ENCODE results near the gene ZSWIM7.
A peak's percentile ranks its signal among the peaks of the same experiment; 100 is the strongest.

Gene ZSWIM7

GRCh38 chr17:16037636-16038035 is 38.1 kb upstream of the ZSWIM7 start:
- H3K36me3 Mint-ChIP-seq (ENCODE audit: low read depth), result peaks cover 86% of the 10 kb centered on the region
- no peaks in the 10 kb centered on the region for H3K27me3 Mint-ChIP-seq (ENCODE audit: low read depth, poor library complexity)
- peaks cover 6% of the 10 kb centered on the region for H3K9me3 Mint-ChIP-seq
- DNase-seq, result no peak
- TF ChIP-seq, protein P1, sequence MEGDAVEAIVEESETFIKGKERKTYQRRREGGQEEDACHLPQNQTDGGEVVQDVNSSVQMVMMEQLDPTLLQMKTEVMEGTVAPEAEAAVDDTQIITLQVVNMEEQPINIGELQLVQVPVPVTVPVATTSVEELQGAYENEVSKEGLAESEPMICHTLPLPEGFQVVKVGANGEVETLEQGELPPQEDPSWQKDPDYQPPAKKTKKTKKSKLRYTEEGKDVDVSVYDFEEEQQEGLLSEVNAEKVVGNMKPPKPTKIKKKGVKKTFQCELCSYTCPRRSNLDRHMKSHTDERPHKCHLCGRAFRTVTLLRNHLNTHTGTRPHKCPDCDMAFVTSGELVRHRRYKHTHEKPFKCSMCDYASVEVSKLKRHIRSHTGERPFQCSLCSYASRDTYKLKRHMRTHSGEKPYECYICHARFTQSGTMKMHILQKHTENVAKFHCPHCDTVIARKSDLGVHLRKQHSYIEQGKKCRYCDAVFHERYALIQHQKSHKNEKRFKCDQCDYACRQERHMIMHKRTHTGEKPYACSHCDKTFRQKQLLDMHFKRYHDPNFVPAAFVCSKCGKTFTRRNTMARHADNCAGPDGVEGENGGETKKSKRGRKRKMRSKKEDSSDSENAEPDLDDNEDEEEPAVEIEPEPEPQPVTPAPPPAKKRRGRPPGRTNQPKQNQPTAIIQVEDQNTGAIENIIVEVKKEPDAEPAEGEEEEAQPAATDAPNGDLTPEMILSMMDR (IDR thresholded peaks at IDR 0.05), result no peak
- no peaks in the 10 kb centered on the region for H3K4me1 Mint-ChIP-seq
- no peak overlapping the region for H3K27ac Mint-ChIP-seq
- H3K4me3 Mint-ChIP-seq, result no peak overlapping the region

GRCh38 chr17:16036261-16036660 is 36.8 kb upstream of the ZSWIM7 start:
- H3K27ac Mint-ChIP-seq, result no peak overlapping the region
- H3K9me3 Mint-ChIP-seq, result peaks cover 6% of the 10 kb centered on the region
- H3K27me3 Mint-ChIP-seq (ENCODE audit: low read depth, poor library complexity), result no peaks in the 10 kb centered on the region
- no peak overlapping the region for H3K4me3 Mint-ChIP-seq
- TF ChIP-seq, protein P1 (IDR thresholded peaks at IDR 0.05), result no peak
- DNase-seq, result no peak
- peaks cover 88% of the 10 kb centered on the region for H3K36me3 Mint-ChIP-seq (ENCODE audit: low read depth)
- H3K4me1 Mint-ChIP-seq, result no peaks in the 10 kb centered on the region

- TF ChIP-seq, protein P1 (IDR thresholded peaks at IDR 0.05), result no peak
Measured at GRCh38 chr17:16033729-16034349, 34.3 kb upstream of the ZSWIM7 start.

DNA sequence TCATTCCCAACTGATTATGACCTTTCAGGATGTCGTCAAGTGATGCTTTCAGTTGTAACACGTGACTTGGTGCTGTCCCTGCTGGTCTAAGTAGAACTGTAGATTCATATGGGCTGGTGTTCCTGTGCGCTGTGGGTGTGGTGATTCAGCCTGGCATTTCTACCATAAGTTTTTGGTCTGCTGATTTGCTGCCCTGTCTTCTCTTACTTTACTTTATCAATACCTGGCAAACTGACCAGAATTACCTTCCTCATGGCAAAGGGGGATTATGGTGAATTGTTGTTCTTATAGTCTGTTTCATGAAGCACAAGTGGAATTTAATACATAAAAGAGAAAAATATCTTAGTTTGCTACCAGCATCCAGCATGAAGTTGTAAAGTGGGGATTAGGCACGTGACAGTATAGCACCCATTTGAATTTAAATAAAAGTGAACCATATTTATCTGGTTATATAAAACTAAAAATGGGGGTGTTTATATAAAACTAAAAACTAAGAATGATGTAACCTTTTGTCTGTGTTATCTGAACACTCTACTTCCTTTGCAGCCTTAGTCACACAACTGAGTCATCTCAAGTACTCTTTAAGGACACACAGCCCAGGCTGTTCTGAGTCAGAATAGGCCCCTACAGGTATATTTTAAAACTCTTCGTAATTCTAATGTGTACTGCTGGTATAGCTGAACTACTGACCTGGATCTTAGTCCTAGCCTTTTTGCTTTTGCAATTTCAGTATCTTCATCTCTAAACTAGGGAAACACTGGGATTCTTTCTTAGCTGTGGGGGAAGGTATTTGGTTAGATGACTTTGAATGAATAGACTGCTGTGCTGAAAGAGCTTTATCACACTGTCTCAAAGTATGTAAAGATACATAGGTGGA is 28.4 kb upstream of the ZSWIM7 start:
- peaks cover 85% of the 10 kb centered on the region for H3K36me3 Mint-ChIP-seq (ENCODE audit: low read depth)
- TF ChIP-seq, protein P1 (IDR thresholded peaks at IDR 0.05), result no peak
- H3K4me3 Mint-ChIP-seq, result no peak overlapping the region
- H3K27ac Mint-ChIP-seq, result peak overlapping the region; percentile 17
- no peaks in the 10 kb centered on the region for H3K4me1 Mint-ChIP-seq
- H3K9me3 Mint-ChIP-seq, result no peaks in the 10 kb centered on the region
- DNase-seq, result no peak
- no peaks in the 10 kb centered on the region for H3K27me3 Mint-ChIP-seq (ENCODE audit: low read depth, poor library complexity)

More at GRCh38 chr17:16033729-16034349, 34.3 kb upstream of the ZSWIM7 start:
- Mint-ChIP-seq H3K4me1 (no peaks in the 10 kb centered on the region), H3K27me3 (ENCODE audit: low read depth, poor library complexity) (no peaks in the 10 kb centered on the region), H3K36me3 (ENCODE audit: low read depth) (peaks cover 84% of the 10 kb centered on the region), H3K4me3 (no peak overlapping the region), H3K27ac (peak overlapping the region; percentile 68), H3K9me3 (peaks cover 6% of the 10 kb centered on the region)
- no peak for DNase-seq

DNA sequence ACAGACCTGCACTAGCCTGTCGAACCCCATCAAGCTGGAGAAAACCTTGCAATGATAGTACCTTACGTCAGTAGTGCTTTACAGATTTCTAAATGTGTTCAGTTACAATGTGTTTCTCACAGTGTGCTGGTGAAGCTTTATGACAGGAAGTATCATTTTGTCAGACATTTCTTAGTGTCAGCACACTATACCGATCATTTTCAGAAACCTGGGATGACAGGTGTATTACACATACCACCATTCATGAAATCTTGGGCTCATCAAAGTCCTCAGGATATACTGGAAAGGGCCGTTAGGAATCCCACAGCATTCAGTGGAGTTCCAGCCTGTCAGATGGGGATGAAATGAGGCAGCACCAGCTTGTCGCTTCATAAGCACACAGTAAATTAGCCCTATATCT is 27.4 kb upstream of the ZSWIM7 start:
- H3K4me1 Mint-ChIP-seq, result no peaks in the 10 kb centered on the region
- TF ChIP-seq, protein P1 (IDR thresholded peaks at IDR 0.05), result no peak
- no peak overlapping the region for H3K4me3 Mint-ChIP-seq
- H3K9me3 Mint-ChIP-seq, result no peaks in the 10 kb centered on the region
- DNase-seq, result no peak
- H3K27ac Mint-ChIP-seq, result no peak overlapping the region
- H3K36me3 Mint-ChIP-seq (ENCODE audit: low read depth), result peaks cover 85% of the 10 kb centered on the region
- H3K27me3 Mint-ChIP-seq (ENCODE audit: low read depth, poor library complexity), result no peaks in the 10 kb centered on the region
